Psoas muscle (tissue), 7 donors: ENCODE measurements around the gene CPSF6. TPM values are rescaled to one million over a fixed set of nuclear protein-coding genes. Genes with fewer than 3 reads are reported as not detected.

Experiments used
- polyA plus RNA-seq, 3 donors: library from polyadenylated mRNA; stranded (reverse); fragments of 200-250 nt; gene quantifications; one replicate each; pipeline ENCODE4 v1.2.3, GENCODE V29; 2013
- total RNA-seq, 4 donors: library from RNA; stranded (reverse); fragmentation: NEBNext Ultra II Directional in 2 of 4; extraction: Animal tissue kit (Norgen Biotek cat#: 25700) in 2 of 4; gene quantifications; one replicate each; pipeline versions ENCODE4 v1.2.1 to v1.2.4, GENCODE V29; 2021 to 2023
- donor health status: healthy with polysubstance abuse.
- donor health status: DM: no; HTN: no; CAD: no; lungs with moderate emphysema.
- donor health status: Bipolar disorder and iron deficiency.
- donor health status: healthy.
- donor health status: DM: no; HTN: no; CAD: no.
- donor health status: DM: no; HTN: no; CAD: no.
- donor health status: DM: yes; HTN: yes; CAD: no.

Gene CPSF6
- total and polyA plus RNA-seq, 7 donors, result 13.0 to 36.6 (median 23.6) TPM

Other genes starting within 250 kb of the CPSF6 start
- 10 to 100 TPM in 1 of 4 donors, 1 to 10 TPM in 3; 6.1 to 26.7 (median 7.5) TPM for gene LYZ, start 108.8 kb downstream of the CPSF6 start, total RNA-seq
- 1 to 10 TPM; 3.6 to 5.4 (median 5.0) TPM for gene LYZ, start 108.8 kb downstream of the CPSF6 start, polyA plus RNA-seq
- 10 to 100 TPM in 2 of 4 donors, 1 to 10 TPM in 2; 6.2 to 12.4 (median 9.5) TPM for gene YEATS4, start 120.2 kb downstream of the CPSF6 start, total RNA-seq
- 10 to 100 TPM; 12.4 to 17.7 (median 13.2) TPM for gene YEATS4, start 120.2 kb downstream of the CPSF6 start, polyA plus RNA-seq
- 10 to 100 TPM; 12.8 to 18.9 (median 15.0) TPM for gene FRS2, start 230.8 kb downstream of the CPSF6 start, total RNA-seq
- gene FRS2, start 230.8 kb downstream of the CPSF6 start, polyA plus RNA-seq, result 10 to 100 TPM in 1 of 3 donors, 1 to 10 TPM in 2; 3.6 to 16.8 (median 4.0) TPM